ENCODE results near the gene CARD11.

- TF ChIP-seq CTCF (IDR thresholded peaks at IDR 0.05) (no peak), EZH2 (IDR thresholded peaks at IDR 0.05; ENCODE audit: borderline replicate concordance, insufficient read depth, low read depth, low read length, poor library complexity, severe bottlenecking) (no peak)
Observed at GRCh38 chr7:2873146-2873545, 170.5 kb downstream of the CARD11 start.
